ENCODE measurements around the gene OSGIN1.

The OSGIN1 gene

DNA sequence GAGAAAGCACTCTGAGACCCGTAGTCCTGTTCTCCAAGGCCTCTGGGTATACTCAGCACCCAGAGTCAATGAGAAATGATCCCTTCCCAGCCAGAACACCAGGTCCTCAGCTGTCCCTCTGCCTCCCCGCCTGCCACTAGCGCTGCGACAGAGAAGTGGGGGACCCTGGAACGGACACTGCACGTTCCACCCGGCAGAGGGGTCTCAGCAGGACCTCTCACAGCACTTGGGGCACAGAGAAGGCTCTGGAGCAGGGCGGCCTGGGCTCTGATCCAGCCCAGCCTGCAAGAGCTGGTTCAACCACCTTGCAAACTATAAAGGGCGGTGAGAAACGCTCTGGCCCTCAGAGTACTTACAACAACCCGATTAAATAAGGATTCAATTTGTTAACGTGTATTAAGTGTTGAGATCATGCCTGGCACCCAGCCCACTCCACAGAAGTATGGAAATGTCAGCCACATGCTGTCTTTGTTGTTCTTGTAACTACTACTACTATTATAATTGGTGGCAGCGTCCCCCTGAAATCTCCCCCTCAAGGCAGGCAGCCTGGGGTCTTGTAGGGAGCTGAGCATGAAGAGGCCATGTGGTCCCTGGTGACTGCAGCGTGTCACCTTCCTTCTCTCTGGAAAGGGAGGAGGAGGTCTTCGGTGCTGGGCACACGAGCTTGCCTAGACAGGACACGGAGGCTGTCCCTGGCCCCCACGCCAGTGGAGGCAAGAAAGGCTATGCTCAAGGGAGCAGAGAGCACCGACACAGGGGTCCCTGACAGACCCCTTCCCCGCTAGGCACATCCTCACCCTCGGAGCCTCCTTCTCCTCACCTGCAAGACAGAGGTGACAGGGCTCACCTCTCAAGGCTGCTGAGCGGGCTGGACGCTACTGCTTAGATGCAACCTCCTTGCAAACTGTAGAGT is 2.4 kb downstream of the OSGIN1 start:
- Histone ChIP-seq H3K56ac (ENCODE audit: low read length) (no peak overlapping the region), H3K36me3 (ENCODE audit: control insufficient read depth, insufficient read depth, low read length) (no peaks in the 10 kb centered on the region), H3K79me1 (ENCODE audit: low read length) (no peaks in the 10 kb centered on the region), H3K27me3 (ENCODE audit: insufficient read depth, low read length, poor library complexity) (no peaks in the 10 kb centered on the region), H2BK15ac (replicated peaks; ENCODE audit: low read depth) (no peak overlapping the region), H2BK5ac (ENCODE audit: low read length) (no peak overlapping the region), H3K79me2 (ENCODE audit: control insufficient read depth, insufficient read depth, low read length) (no peaks in the 10 kb centered on the region), H4K5ac (ENCODE audit: low read length) (no peak overlapping the region), H2BK120ac (ENCODE audit: low read depth, low read length) (no peak overlapping the region), H3K27ac (ENCODE audit: low read depth, low read length) (no peak overlapping the region), H3K9ac (ENCODE audit: low read length) (no peak overlapping the region), H3K4me3 (ENCODE audit: low read length) (no peak overlapping the region), H3K23ac (ENCODE audit: low read length) (no peak overlapping the region), H3K4ac (ENCODE audit: low read depth, low read length) (no peak overlapping the region), H3K18ac (ENCODE audit: low read length) (no peak overlapping the region), H3K4me2 (ENCODE audit: low read length) (no peak overlapping the region), H3K4me1 (ENCODE audit: control insufficient read depth, low read depth, low read length) (peaks cover 2% of the 10 kb centered on the region), H4K8ac (ENCODE audit: low read depth, low read length) (no peak overlapping the region), H2AK5ac (ENCODE audit: low read length) (no peak overlapping the region)
- no peak for DNase-seq
- no CpG with 5 or more reads among the region's 23 CpGs for WGBS (ENCODE audit: extremely low coverage, insufficient coverage, low lambda C conversion rate)

DNA sequence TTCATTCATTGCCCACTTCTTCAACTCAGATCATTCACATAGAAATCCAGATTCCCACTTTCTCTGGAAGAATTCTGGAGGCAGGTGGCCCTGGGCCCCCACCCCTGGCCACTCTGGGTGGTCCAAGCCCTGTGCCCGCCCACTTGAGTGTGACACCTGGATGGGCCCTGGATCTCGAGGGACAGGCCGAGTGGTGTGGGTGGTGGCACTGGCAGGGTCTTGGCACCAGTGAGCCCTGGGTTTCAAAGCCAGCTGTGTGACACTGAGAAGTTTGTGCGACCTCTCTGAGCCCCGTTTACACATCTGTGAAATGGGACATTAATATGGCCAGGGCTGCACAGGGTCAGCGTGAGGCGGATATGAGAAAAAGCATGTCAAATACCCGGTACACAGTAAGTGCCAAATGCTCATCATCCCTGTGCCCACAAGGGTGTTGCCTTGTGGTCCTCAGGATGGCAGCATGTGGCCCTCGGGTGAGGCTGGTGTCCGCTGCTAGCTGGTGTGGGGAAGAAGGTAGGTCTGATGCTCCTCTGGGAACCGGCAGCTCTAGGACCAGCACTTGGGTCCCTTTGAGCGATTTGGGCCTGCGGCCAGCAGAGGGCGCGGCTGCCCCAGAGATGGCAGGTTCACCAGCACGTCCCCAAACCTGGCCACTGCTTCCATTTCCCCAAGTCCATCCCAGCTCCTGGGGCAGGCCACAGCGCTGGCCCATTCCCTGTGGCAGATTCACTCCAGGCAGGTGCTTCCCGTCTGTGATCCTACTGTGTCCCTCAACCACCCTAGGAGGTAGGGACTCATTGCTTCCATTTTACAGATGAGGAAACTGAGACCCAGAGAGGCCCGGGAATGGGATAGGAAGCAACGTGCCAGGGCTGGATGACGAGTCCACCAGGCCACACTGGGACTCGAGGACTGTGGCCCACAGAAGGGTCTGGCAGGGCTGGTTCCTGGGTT is 3.6 kb downstream of the OSGIN1 start:
- Histone ChIP-seq H3K4me1 (ENCODE audit: control insufficient read depth, low read depth, low read length) (peaks cover 2% of the 10 kb centered on the region), H3K23ac (ENCODE audit: low read length) (no peak overlapping the region), H3K18ac (ENCODE audit: low read length) (no peak overlapping the region), H2BK120ac (ENCODE audit: low read depth, low read length) (no peak overlapping the region), H3K4me2 (ENCODE audit: low read length) (no peak overlapping the region), H3K79me1 (ENCODE audit: low read length) (no peaks in the 10 kb centered on the region), H2BK15ac (replicated peaks; ENCODE audit: low read depth) (no peak overlapping the region), H3K36me3 (ENCODE audit: control insufficient read depth, insufficient read depth, low read length) (no peaks in the 10 kb centered on the region), H4K8ac (ENCODE audit: low read depth, low read length) (no peak overlapping the region), H2AK5ac (ENCODE audit: low read length) (no peak overlapping the region), H3K27me3 (ENCODE audit: insufficient read depth, low read length, poor library complexity) (no peaks in the 10 kb centered on the region), H3K9ac (ENCODE audit: low read length) (no peak overlapping the region), H3K4ac (ENCODE audit: low read depth, low read length) (no peak overlapping the region), H3K79me2 (ENCODE audit: control insufficient read depth, insufficient read depth, low read length) (no peaks in the 10 kb centered on the region), H4K5ac (ENCODE audit: low read length) (no peak overlapping the region), H3K27ac (ENCODE audit: low read depth, low read length) (no peak overlapping the region), H3K56ac (ENCODE audit: low read length) (no peak overlapping the region), H2BK5ac (ENCODE audit: low read length) (no peak overlapping the region), H3K4me3 (ENCODE audit: low read length) (no peak overlapping the region)
- WGBS (ENCODE audit: extremely low coverage, insufficient coverage, low lambda C conversion rate) = no CpG with 5 or more reads among the region's 22 CpGs
- DNase-seq = peak; percentile 88

DNA sequence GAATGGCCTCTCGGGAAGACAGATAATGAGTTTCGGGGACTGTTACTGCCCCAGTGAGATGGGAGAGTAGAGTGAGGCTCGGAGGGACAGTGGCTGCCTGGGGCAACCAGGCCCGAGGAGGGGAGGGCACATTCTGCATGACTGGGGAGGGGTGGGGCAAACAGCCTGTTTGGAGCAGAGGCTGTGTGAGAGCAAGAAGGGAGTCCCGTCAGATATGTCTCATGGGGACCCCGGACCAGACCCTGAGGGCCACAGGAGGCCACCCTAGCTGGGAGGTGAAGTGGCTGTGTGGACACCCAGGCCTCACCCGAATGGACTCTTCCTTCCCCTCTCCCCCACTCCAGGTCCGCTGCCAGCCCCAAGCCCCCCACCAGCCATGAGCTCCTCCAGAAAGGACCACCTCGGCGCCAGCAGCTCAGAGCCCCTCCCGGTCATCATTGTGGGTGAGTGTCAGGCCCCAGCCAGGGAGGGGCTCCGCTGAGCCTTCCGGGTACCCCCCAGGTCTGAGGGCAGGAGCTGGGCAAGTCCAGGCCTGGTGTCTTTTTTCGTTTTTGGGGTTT is 4.3 kb downstream of the OSGIN1 start:
- no CpG with 5 or more reads among the region's 14 CpGs for WGBS (ENCODE audit: extremely low coverage, insufficient coverage, low lambda C conversion rate)
- no peak overlapping the region for H3K4me2 ChIP-seq (ENCODE audit: low read length)
- H3K4ac ChIP-seq (ENCODE audit: low read depth, low read length) = no peak overlapping the region
- no peaks in the 10 kb centered on the region for H3K27me3 ChIP-seq (ENCODE audit: insufficient read depth, low read length, poor library complexity)
- H3K79me1 ChIP-seq (ENCODE audit: low read length) = no peaks in the 10 kb centered on the region
- no peak overlapping the region for H4K5ac ChIP-seq (ENCODE audit: low read length)
- no peaks in the 10 kb centered on the region for H3K36me3 ChIP-seq (ENCODE audit: control insufficient read depth, insufficient read depth, low read length)
- H3K4me1 ChIP-seq (ENCODE audit: control insufficient read depth, low read depth, low read length) = peaks cover 2% of the 10 kb centered on the region
- no peak overlapping the region for H3K27ac ChIP-seq (ENCODE audit: low read depth, low read length)
- H2BK15ac ChIP-seq (replicated peaks; ENCODE audit: low read depth) = no peak overlapping the region
- no peak overlapping the region for H3K9ac ChIP-seq (ENCODE audit: low read length)
- no peak overlapping the region for H3K4me3 ChIP-seq (ENCODE audit: low read length)
- no peak overlapping the region for H2BK5ac ChIP-seq (ENCODE audit: low read length)
- no peaks in the 10 kb centered on the region for H3K79me2 ChIP-seq (ENCODE audit: control insufficient read depth, insufficient read depth, low read length)
- H3K23ac ChIP-seq (ENCODE audit: low read length) = no peak overlapping the region
- DNase-seq = no peak
- H3K18ac ChIP-seq (ENCODE audit: low read length) = no peak overlapping the region
- no peak overlapping the region for H2AK5ac ChIP-seq (ENCODE audit: low read length)
- H3K56ac ChIP-seq (ENCODE audit: low read length) = no peak overlapping the region
- H4K8ac ChIP-seq (ENCODE audit: low read depth, low read length) = no peak overlapping the region
- H2BK120ac ChIP-seq (ENCODE audit: low read depth, low read length) = no peak overlapping the region

DNA sequence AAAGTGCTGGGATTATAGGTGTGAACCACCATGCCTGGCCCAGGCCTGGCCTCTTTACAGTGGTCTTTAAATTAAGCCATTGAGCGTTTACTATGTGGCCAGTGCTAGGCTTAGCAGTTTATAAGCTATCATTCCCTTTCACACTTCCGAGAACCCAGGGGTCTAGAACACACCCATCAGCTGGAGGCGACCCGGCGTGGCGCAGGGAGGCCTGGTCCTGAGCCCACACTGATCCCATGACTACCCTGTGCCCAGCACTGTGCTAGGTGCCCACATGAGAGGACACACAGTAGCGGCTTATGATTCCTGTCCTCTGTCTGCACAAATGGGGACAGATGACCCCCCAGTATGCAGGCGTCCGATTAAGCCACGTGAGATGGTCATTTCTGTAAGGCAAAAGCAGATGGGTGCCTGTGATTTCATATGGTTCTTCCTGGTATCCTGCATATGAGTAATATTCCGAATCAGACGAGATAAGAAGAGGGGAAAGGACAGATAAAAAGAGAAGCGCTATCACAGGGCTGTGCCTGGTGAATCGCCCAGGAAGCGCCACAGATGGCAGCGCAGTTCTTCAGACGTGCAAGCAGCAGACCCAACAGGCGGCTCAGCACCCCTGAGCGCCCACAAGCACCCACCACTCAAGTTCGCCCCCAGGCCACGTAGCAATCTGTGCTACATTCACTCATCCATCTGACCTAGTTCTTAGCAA is 5.3 kb downstream of the OSGIN1 start:
- H3K4ac ChIP-seq (ENCODE audit: low read depth, low read length) = no peak overlapping the region
- no peaks in the 10 kb centered on the region for H3K27me3 ChIP-seq (ENCODE audit: insufficient read depth, low read length, poor library complexity)
- no peak overlapping the region for H2BK15ac ChIP-seq (replicated peaks; ENCODE audit: low read depth)
- no peak overlapping the region for H3K4me3 ChIP-seq (ENCODE audit: low read length)
- H2BK5ac ChIP-seq (ENCODE audit: low read length) = no peak overlapping the region
- no CpG with 5 or more reads among the region's 21 CpGs for WGBS (ENCODE audit: extremely low coverage, insufficient coverage, low lambda C conversion rate)
- H4K5ac ChIP-seq (ENCODE audit: low read length) = no peak overlapping the region
- no peak overlapping the region for H2AK5ac ChIP-seq (ENCODE audit: low read length)
- no peak overlapping the region for H2BK120ac ChIP-seq (ENCODE audit: low read depth, low read length)
- peaks cover 2% of the 10 kb centered on the region for H3K4me1 ChIP-seq (ENCODE audit: control insufficient read depth, low read depth, low read length)
- H3K4me2 ChIP-seq (ENCODE audit: low read length) = no peak overlapping the region
- H3K9ac ChIP-seq (ENCODE audit: low read length) = no peak overlapping the region
- no peak overlapping the region for H3K18ac ChIP-seq (ENCODE audit: low read length)
- no peaks in the 10 kb centered on the region for H3K79me2 ChIP-seq (ENCODE audit: control insufficient read depth, insufficient read depth, low read length)
- DNase-seq = no peak
- H3K36me3 ChIP-seq (ENCODE audit: control insufficient read depth, insufficient read depth, low read length) = no peaks in the 10 kb centered on the region
- no peak overlapping the region for H3K56ac ChIP-seq (ENCODE audit: low read length)
- H4K8ac ChIP-seq (ENCODE audit: low read depth, low read length) = no peak overlapping the region
- no peak overlapping the region for H3K27ac ChIP-seq (ENCODE audit: low read depth, low read length)
- H3K79me1 ChIP-seq (ENCODE audit: low read length) = no peaks in the 10 kb centered on the region
- H3K23ac ChIP-seq (ENCODE audit: low read length) = no peak overlapping the region

DNA sequence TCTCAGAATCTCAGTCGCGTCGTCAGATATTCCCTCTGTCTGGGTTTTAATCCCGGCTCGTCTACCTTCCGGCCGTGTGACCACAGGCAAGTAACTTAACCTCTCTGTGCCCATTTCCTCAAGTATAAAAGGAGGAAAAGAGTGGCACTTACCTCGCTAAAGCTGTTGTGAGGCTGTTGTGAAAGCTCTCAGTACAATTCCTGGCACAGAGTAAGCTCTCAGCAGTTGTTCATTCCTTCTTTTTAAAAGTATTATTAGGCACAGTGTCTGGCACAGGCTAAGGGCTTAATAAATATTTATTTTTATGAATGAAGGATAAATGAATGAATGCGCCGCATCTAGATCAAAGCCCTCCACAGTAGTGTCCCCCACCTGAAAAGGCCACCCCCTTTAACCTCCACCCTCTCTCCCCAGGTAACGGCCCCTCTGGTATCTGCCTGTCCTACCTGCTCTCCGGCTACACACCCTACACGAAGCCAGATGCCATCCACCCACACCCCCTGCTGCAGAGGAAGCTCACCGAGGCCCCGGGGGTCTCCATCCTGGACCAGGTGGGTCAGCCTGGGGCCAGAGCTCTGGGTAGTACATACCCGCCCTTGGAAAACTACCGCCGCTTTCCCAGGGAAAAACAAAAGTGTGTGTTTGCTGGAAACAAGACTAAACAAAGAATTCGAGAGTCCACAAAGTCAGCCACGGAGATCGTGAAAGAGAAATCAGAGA is 6.0 kb downstream of the OSGIN1 start:
- Histone ChIP-seq H2BK15ac (replicated peaks; ENCODE audit: low read depth) (no peak overlapping the region), H3K4me1 (ENCODE audit: control insufficient read depth, low read depth, low read length) (no peaks in the 10 kb centered on the region), H3K27me3 (ENCODE audit: insufficient read depth, low read length, poor library complexity) (no peaks in the 10 kb centered on the region), H3K27ac (ENCODE audit: low read depth, low read length) (no peak overlapping the region), H3K56ac (ENCODE audit: low read length) (no peak overlapping the region), H3K23ac (ENCODE audit: low read length) (no peak overlapping the region), H3K4me2 (ENCODE audit: low read length) (no peak overlapping the region), H3K9ac (ENCODE audit: low read length) (no peak overlapping the region), H2AK5ac (ENCODE audit: low read length) (no peak overlapping the region), H4K8ac (ENCODE audit: low read depth, low read length) (no peak overlapping the region), H3K79me2 (ENCODE audit: control insufficient read depth, insufficient read depth, low read length) (no peaks in the 10 kb centered on the region), H2BK5ac (ENCODE audit: low read length) (no peak overlapping the region), H3K79me1 (ENCODE audit: low read length) (no peaks in the 10 kb centered on the region), H4K5ac (ENCODE audit: low read length) (no peak overlapping the region), H3K18ac (ENCODE audit: low read length) (no peak overlapping the region), H3K4ac (ENCODE audit: low read depth, low read length) (no peak overlapping the region), H3K36me3 (ENCODE audit: control insufficient read depth, insufficient read depth, low read length) (no peaks in the 10 kb centered on the region), H3K4me3 (ENCODE audit: low read length) (no peak overlapping the region), H2BK120ac (ENCODE audit: low read depth, low read length) (no peak overlapping the region)
- DNase-seq = no peak
- no CpG with 5 or more reads among the region's 21 CpGs for WGBS (ENCODE audit: extremely low coverage, insufficient coverage, low lambda C conversion rate)

Data from mesendoderm (in vitro differentiated cells).